ENCODE results near the gene MTCH1. TPM values are rescaled to one million over a fixed set of nuclear protein-coding genes. Genes with fewer than 3 reads are reported as not detected.

Gene MTCH1
- total and polyA plus RNA-seq, 2 donors from 2014 or later: 194 to 202 TPM

DNA sequence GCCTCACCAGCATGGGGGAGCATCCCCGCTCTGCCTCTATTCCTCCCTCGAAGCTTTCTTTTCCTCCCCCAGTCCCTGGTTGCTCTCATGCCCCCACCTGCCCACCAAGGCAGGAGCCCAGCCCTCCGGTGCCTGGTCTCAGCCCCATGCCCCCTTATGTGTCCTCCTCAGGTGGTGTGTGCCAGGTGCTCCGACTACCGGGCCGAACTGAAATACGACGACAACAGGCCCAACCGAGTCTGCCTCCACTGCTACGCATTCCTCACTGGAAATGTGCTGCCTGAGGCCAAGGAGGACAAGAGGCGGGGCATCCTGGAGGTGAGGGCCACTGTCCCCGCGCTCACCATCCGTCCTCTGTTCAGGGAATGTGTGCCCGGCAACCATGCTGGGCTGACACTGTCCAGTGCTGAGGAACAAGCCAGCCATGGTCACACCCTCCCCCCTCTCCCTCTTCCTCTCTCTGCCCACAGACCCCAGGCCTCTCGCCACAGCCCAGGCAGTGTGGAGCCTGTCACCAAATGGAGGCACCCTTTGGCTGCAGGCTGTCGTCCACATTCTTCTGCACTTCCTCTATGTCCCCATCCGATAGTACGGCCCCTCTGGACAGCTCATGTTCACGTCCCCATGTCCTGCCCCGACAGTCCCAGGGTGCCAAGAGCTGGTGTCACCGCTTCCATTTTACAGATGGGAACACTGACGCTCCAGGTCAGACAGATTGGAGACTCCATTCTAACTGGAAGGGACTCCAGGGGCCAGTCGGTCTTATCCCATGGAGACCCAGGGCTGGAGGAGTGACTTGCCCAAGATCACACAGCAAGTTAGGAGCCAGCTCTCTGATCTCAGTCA is 39.8 kb upstream of the MTCH1 start:
- Histone ChIP-seq H3K9me3 (ENCODE audit: control insufficient read depth in 2 of 3, insufficient read depth in 1 of 3, low read length in 3 of 3) (peaks cover 0 to 4% (median 0%) of the 10 kb centered on the region in 3 donors), H3K9ac (ENCODE audit: low read length in 3 of 3) (no peak overlapping the region), H3K4me1 (ENCODE audit: control insufficient read depth in 2 of 3, insufficient read depth in 2 of 3, low read depth in 1 of 3, low read length in 3 of 3) (peaks cover 0 to 2% (median 0%) of the 10 kb centered on the region in 3 donors), H3K27ac (ENCODE audit: low read depth in 2 of 2, low read length in 2 of 2) (no peak overlapping the region), H3K27me3 (ENCODE audit: control insufficient read depth, insufficient read depth, low read length) (peaks cover 1% of the 10 kb centered on the region), H3K4me3 (ENCODE audit: low read length in 3 of 3) (no peak overlapping the region), H3K36me3 (ENCODE audit: control insufficient read depth in 2 of 3, insufficient read depth in 3 of 3, low read length in 3 of 3) (no peaks in the 10 kb centered on the region)
- TF ChIP-seq, protein P1, sequence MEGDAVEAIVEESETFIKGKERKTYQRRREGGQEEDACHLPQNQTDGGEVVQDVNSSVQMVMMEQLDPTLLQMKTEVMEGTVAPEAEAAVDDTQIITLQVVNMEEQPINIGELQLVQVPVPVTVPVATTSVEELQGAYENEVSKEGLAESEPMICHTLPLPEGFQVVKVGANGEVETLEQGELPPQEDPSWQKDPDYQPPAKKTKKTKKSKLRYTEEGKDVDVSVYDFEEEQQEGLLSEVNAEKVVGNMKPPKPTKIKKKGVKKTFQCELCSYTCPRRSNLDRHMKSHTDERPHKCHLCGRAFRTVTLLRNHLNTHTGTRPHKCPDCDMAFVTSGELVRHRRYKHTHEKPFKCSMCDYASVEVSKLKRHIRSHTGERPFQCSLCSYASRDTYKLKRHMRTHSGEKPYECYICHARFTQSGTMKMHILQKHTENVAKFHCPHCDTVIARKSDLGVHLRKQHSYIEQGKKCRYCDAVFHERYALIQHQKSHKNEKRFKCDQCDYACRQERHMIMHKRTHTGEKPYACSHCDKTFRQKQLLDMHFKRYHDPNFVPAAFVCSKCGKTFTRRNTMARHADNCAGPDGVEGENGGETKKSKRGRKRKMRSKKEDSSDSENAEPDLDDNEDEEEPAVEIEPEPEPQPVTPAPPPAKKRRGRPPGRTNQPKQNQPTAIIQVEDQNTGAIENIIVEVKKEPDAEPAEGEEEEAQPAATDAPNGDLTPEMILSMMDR (IDR thresholded peaks at IDR 0.05; ENCODE audit: borderline replicate concordance, extremely low read depth, insufficient read depth): no peak
- intact Hi-C loops (cut with DNase I): no loop called here
- DNase-seq (no peak), FAIRE-seq (no peak)

GRCh38 chr6:37024656-37025337 is 38.8 kb upstream of the MTCH1 start:
- TF ChIP-seq, protein P1 (IDR thresholded peaks at IDR 0.05; ENCODE audit: borderline replicate concordance, extremely low read depth, insufficient read depth): no peak
- no peak overlapping the region for H3K27ac ChIP-seq (ENCODE audit: low read depth in 2 of 2, low read length in 2 of 2)
- no peaks in the 10 kb centered on the region for H3K36me3 ChIP-seq (ENCODE audit: control insufficient read depth in 2 of 3, insufficient read depth in 3 of 3, low read length in 3 of 3)
- H3K9ac ChIP-seq (ENCODE audit: low read length in 3 of 3): no peak overlapping the region
- peaks cover 2% of the 10 kb centered on the region for H3K27me3 ChIP-seq (ENCODE audit: control insufficient read depth, insufficient read depth, low read length)
- no peak for FAIRE-seq
- intact Hi-C loops (cut with DNase I): no loop called here
- peaks cover 0 to 3% (median 0%) of the 10 kb centered on the region in 3 donors for H3K4me1 ChIP-seq (ENCODE audit: control insufficient read depth in 2 of 3, insufficient read depth in 2 of 3, low read depth in 1 of 3, low read length in 3 of 3)
- peak in 1 of 5 donors; percentile 90 for DNase-seq
- no peak overlapping the region for H3K4me3 ChIP-seq (ENCODE audit: low read length in 3 of 3)
- H3K9me3 ChIP-seq (ENCODE audit: control insufficient read depth in 2 of 3, insufficient read depth in 1 of 3, low read length in 3 of 3): no peaks in the 10 kb centered on the region

- peaks cover 2% of the 10 kb centered on the region for H3K27me3 ChIP-seq (ENCODE audit: control insufficient read depth, insufficient read depth, low read length)
- intact Hi-C loops (cut with DNase I): no loop called here
- FAIRE-seq (no peak), DNase-seq (no peak)
- peaks cover 0 to 17% (median 4%) of the 10 kb centered on the region in 3 donors for H3K4me1 ChIP-seq (ENCODE audit: control insufficient read depth in 2 of 3, insufficient read depth in 2 of 3, low read depth in 1 of 3, low read length in 3 of 3)
- TF ChIP-seq, protein P1 (IDR thresholded peaks at IDR 0.05; ENCODE audit: borderline replicate concordance, extremely low read depth, insufficient read depth): no peak
- no peak overlapping the region for H3K4me3 ChIP-seq (ENCODE audit: low read length in 3 of 3)
- H3K36me3 ChIP-seq (ENCODE audit: control insufficient read depth in 2 of 3, insufficient read depth in 3 of 3, low read length in 3 of 3): no peaks in the 10 kb centered on the region
- no peak overlapping the region for H3K9ac ChIP-seq (ENCODE audit: low read length in 3 of 3)
- H3K27ac ChIP-seq (ENCODE audit: low read depth in 2 of 2, low read length in 2 of 2): peak overlapping the region in 1 of 2 donors; percentile 32
- no peaks in the 10 kb centered on the region for H3K9me3 ChIP-seq (ENCODE audit: control insufficient read depth in 2 of 3, insufficient read depth in 1 of 3, low read length in 3 of 3)
These were observed 36.3 kb upstream of the MTCH1 start for GRCh38 chr6:37022135-37022863.
